Measurements from ENCODE around the gene PGBD5.

PGBD5 gene

GRCh38 chr1:230370109-230370508 is 56.0 kb downstream of the PGBD5 start:
- ChIA-PET POLR2A (ENCODE audit: low non-redundant PET) (no interaction called here), CTCF (no interaction called here)
- DNase-seq (ENCODE audit: low spot score) = no peak
- TF ChIP-seq CTCF (conservative IDR thresholded peaks at IDR 0.05; ENCODE audit: low read depth) = no peak
- no peak overlapping the region for H3K27ac ChIP-seq

GRCh38 chr1:230368871-230369270 is 57.3 kb downstream of the PGBD5 start:
- no peak for TF ChIP-seq CTCF (conservative IDR thresholded peaks at IDR 0.05; ENCODE audit: low read depth)
- DNase-seq (ENCODE audit: low spot score) = no peak
- H3K27ac ChIP-seq = no peak overlapping the region
- ChIA-PET CTCF (no interaction called here), POLR2A (ENCODE audit: low non-redundant PET) (no interaction called here)

- H3K27ac ChIP-seq = no peak overlapping the region
- ChIA-PET POLR2A (ENCODE audit: low non-redundant PET) (no interaction called here), CTCF (no interaction called here)
- no peak for TF ChIP-seq CTCF (conservative IDR thresholded peaks at IDR 0.05; ENCODE audit: low read depth)
- DNase-seq (ENCODE audit: low spot score) = no peak
Observed at GRCh38 chr1:230368363-230368762, 57.8 kb downstream of the PGBD5 start.

GRCh38 chr1:230366504-230366915 is 59.6 kb downstream of the PGBD5 start:
- DNase-seq (ENCODE audit: low spot score) = no peak
- ChIA-PET CTCF (interaction anchor here (0.6 to 0.7 kb wide), 2 partner anchors 31 to 842 kb away, joined by 3 read pairs; no protein-coding TSS in a partner anchor), POLR2A (ENCODE audit: low non-redundant PET) (no interaction called here)
- TF ChIP-seq CTCF (conservative IDR thresholded peaks at IDR 0.05; ENCODE audit: low read depth) = no peak
- no peak overlapping the region for H3K27ac ChIP-seq

- CTCF ChIA-PET = interaction anchor here (0.6 to 0.7 kb wide), 2 partner anchors 31 to 841 kb away, joined by 3 read pairs; no protein-coding TSS in a partner anchor
- no peak for TF ChIP-seq CTCF (conservative IDR thresholded peaks at IDR 0.05; ENCODE audit: low read depth)
- POLR2A ChIA-PET (ENCODE audit: low non-redundant PET) = no interaction called here
- no peak overlapping the region for H3K27ac ChIP-seq
- DNase-seq (ENCODE audit: low spot score) = no peak
Observed at GRCh38 chr1:230365723-230366307, 60.3 kb downstream of the PGBD5 start.

GRCh38 chr1:230362949-230363348 is 63.2 kb downstream of the PGBD5 start:
- no peak for DNase-seq (ENCODE audit: low spot score)
- TF ChIP-seq CTCF (conservative IDR thresholded peaks at IDR 0.05; ENCODE audit: low read depth) = no peak
- H3K27ac ChIP-seq = no peak overlapping the region
- POLR2A ChIA-PET (ENCODE audit: low non-redundant PET) = interaction anchor here (0.6 kb wide), 1 partner anchor 39 kb away, joined by 3 read pairs; no protein-coding TSS in a partner anchor
- CTCF ChIA-PET = no interaction called here
